NCI-H69 (cell line): ENCODE measurements around the gene RPTOR.
A peak's percentile ranks its signal among the peaks of the same experiment; 100 is the strongest.
"Not testable (repeated sequence)": the region's sequence is repeated elsewhere in the genome, so short reads cannot be mapped to it uniquely, and the experiment has no call there.

Source experiments
- DNase-seq: peaks from one replicate; lab custom pipeline; 2025; lab: John Stamatoyannopoulos, UW

RPTOR gene

DNA sequence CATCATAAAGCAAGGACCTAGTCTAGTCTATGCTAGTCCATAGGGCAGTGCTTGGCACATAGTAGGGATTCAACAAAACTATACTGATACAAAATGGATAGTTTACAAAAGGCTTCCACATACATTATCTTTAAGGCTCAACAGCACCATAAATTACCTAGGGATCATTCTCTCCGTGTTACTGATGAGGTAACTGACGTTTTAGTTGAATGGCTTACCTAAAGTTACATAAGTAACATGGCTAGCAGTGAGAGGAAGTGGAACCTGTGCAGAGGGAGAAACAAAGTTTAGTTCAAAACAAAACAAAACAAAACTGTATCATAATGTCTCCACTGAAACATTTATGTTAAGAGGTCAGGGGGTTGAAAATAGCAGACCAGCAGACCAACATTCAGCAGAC is 7.9 kb downstream of the RPTOR start:
- DNase-seq, result no peak

DNA sequence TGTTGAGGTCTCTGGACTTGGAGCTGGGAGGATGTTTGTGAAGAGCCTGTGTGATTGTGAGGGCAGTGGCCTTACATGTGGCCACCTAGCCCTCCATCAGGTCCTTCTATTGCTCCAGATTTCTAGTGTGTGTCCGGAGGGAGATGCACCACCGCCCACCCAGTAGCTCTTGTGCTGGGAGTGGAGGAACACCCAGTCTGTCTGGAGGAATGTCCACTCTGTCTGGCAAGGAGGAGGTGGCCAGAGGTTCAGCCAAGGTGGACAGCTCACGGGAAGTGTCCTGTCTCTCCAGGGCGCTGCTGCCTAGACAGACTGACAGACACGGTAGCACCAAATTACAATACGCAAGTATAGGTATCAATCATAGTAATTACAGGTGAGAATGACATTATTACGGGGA is 10.6 kb downstream of the RPTOR start:
- DNase-seq, result no peak

DNA sequence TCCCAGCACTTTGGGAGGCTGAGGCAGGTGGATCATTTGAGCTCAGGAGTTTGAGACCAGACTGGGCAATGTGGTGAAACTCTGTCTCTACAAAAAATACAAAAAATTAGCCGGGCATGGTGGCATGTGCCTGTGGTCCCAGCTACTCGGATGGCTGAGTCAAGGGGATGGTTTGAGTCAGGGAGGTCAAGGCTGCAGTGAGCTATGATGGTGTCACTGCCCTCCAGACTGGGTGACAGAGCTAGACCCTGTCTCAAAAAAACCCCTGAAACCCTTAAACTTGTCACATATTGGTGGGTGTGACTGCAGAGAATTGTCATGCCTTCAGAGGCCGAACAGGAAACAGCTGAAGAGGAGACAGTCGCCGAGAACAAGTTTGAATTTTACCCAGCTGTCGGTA is 13.4 kb downstream of the RPTOR start:
- DNase-seq, result no peak

DNA sequence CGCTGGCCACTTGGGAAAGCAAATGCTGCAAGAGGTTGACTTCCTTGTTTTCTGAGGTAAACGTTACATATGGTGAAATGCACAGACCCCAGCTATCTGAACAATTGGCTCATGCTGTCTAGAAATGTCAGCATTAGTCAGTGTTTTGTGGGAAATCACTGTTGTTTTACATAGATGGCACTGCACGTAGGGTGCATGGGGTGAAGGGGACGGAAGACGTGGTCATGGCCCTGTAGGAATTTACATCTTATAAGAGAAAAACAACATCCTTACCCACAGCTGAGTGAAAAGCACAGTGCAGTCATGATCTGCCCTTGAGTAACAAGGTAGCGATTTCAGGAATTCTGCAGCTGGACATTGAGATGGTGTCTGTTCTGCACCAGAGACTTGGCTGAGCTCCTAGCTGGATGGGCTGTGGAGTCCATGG is 15.2 kb downstream of the RPTOR start:
- DNase-seq, result no peak

DNA sequence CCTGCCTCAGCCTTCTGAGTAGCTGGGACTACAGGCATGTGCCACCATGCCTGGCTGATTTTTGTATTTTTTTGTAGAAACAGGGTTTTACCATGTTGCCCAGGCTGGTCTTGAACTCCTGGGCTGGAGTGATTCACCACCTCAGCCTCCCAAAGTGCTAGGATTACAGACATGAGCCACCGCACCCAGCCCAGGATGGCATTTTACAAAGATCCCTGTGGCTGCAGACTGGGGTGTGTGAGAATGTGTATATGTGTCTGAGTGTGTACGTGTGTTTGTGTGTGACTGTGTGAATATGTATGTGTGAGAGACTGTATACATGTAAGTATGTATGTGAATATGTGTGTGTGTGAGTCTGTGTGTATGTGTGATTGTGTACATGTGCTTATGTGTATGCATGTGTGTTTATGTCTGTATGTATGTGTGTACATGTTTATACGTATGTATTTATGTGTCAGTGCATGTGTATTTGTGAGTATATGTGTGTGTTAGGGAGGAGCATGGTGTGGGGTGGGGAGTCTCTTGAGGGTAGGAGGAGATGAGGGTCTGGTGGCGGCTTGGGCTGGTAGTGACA is 17.0 kb downstream of the RPTOR start:
- no peak for DNase-seq

DNA sequence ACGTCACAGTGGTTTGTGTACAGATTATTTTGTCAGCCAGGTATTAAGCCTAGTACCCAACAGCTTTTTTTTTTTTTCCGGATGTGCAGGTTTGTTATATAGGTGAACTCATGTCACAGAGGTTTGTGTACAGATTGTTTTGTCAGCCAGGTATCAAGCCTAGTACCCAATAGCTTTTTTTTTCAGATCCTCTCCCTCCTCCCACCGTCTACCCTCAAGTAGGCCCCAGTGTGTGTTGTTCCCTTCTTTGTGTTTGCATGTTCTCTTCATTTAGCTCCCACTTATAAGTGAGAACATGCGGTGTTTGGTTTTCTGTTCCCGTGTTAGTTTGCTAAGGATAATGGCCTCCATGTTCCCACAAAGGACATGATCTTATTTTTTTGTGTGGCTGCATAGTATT is 19.9 kb downstream of the RPTOR start:
- no peak for DNase-seq

DNA sequence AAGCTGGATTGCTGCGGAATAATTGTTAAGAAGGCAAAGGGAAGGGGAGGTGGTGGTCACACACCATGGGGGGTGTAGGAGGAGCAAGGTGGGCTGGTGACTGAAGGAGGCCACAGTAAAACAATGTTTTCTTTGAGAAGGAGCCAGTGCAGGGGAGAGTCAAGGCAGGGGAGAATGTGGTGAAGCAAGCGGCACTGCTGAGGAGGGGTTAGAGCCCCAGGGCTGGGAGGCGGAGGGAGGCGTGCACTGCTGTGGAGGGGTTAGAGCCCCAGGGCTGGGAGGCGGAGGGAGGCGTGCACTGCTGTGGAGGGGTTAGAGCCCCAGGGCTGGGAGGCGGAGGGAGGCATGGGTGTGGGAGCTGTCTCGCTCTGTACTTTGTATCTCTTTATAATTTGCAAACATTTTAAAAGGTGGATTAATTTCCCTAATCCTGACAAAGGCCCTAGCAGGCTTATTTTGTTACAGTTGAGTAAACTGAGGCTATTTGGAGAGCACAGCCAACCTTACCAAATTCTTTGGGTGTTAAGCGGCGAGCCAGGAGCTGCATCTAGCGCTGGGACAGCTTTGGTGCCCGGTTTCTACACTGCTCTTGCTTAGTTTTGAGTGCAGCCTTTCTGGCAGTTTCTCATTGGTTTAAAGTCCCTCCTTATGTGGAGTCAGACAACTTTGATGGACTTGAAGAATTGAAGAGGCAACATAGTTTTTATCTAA is 20.9 kb downstream of the RPTOR start:
- no peak for DNase-seq

DNA sequence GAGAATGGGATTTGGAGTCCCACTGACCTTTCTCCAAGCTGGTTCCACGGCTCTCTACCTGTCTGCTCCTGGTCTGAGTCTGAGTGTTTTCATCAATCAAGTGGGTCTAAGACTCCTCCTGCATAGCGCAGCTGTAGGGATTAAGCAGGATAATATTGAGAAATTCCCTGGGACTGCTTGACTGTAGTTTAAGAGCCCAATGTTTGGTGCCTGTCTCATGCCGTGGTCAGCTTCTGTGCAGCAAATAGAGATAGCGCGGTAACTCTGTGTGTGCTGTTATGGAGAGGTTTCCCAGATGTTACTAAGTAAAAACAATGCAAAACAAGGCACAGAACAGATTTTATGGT is 21.4 kb downstream of the RPTOR start:
- DNase-seq, result no peak

DNA sequence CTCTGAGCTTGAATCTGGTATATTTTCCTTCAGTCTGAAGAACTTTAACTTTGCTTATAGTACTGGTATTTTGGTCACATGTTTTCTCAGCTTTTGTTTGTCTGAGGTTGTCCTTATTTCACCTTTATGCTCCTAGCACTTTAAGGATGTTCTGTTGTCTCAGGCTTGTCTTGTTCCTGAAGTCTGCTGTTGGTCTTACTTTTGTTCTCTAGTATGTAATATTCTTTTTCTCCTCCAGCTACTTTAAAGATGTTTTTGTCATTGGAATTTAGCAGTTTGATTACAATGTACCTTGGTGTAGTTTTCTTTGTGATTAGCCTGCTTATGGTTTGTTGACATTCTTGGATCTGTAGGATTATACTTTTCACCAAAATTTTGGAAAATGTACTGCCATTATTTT is 23.6 kb downstream of the RPTOR start:
- no peak for DNase-seq

DNA sequence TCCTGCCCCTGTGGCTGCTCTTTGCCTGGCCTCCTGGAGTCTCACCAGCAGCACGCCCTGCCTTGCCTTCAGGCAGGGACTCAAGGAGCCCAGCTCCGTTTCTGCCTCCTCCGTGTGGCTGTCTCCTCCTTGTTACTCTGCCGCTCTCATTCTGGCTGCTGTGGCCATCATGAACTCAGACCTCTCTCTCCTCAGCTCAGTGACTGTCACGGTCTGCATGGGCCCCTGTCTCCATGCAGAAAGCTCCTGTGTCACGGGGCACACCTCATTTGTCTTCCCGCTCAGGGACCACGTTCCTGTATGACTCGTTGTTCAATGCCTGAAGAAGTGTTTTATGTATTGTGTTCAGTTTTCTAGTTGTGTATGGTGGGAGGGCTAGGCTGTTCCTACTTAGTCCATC is 25.3 kb downstream of the RPTOR start:
- DNase-seq, result no peak

DNA sequence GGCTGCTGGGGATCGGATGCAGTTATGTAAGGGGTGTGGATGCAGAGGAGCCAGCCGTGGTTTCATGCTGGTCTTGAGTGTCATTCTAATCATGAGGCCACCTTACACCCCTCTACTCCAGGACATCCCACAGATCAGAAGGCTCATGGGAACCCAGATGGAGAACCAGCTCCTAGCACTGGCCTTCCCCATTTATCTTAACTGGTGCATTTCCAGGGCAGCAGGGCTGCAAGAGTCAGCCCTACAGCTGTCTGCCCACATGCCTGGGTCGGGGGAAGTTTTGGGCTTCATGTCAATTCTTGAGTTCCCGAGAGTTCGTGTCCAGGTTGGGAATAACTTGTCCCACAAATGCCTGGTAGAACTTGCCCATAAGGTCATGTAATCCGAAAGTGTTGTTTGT is 29.1 kb downstream of the RPTOR start:
- no peak for DNase-seq

DNA sequence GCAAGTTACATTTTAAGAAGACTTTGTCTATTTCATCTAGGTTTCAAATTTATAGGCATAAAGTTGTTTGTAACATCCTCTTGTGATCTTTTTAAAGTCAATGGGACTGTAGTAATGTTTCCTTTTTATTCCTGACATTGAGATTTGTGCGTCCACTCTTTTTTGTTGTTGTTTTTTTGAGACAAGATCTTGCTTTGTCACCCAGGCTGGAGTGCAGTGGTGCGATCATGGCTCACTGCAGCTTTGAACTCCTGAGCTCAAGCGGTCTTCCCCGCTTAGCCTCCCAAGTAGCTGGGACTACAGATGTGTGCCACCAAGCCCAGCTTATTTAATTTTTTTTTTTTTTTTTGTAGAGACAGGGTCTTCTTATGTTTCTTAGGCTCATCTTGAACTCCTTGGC is 29.9 kb downstream of the RPTOR start:
- no peak for DNase-seq

DNA sequence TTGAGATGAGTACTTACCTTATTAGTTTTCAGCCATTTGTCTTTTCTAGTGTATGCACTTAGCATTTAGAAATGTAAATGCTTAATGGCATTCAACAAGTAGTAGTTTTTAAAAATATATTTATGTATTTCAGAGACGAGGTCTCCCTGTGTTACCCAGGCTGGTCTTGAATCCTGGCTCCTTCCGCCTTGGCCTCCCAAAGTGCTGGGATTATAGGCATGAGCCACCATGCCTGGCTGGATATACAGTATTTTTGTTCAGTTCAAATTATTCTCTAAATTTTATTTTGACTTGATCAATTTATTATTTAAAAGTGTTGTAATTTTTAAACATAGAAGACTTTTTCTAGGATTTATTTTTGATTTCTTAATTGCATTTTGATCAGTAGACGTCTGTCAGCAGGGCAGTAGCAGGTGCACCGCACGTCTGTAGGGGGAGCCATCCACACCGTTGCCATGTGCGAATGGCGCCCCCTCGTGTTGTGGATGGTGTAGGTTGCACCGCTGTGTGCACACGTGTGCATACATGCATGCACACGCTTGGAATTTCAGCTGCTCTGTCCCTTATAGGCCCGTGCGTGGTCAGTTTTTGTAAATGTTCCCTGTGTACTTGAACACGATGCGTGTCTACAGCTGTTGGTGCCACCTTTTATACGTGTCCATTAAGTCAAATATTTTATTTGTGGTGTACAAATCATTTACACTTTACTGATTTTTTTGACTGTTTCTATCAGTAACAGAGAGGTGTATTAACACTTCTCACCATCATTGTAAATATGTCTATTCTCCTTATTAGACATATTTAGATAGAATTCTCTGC is 30.6 kb downstream of the RPTOR start:
- peak; percentile 92 for DNase-seq

DNA sequence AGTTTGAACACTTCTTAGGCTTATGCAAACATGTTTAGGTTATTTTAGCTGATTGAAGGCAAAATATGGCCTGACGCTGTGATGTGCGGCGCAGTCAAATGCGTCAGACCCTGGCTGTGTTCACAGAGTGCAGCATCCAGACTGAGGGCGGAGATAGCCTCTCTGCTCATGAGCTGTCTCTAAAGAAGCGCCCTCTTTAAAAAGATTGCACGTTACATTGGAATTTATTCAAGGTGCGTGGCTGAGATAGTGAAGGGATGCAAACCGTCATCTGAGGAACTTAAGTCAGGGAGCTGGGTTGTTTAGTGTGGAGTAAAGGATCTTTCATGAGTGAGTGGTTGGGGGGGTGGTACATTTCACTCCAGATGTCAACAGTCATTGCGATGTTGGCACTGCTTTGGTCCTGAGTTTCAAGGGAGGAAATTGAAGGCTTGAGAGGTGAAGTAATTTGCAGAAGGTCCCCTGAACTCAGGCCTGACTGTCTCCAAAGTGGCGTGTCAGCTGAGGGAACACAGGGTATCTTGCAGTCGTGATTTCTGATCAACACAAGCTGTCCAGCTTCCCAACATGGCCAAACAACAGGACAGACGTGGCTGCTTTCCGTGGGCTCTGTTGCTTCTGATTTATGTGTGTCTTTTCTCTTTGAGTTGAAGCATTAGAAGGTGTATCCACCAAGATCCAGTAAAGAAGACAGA is 33.4 kb downstream of the RPTOR start:
- no peak for DNase-seq

DNA sequence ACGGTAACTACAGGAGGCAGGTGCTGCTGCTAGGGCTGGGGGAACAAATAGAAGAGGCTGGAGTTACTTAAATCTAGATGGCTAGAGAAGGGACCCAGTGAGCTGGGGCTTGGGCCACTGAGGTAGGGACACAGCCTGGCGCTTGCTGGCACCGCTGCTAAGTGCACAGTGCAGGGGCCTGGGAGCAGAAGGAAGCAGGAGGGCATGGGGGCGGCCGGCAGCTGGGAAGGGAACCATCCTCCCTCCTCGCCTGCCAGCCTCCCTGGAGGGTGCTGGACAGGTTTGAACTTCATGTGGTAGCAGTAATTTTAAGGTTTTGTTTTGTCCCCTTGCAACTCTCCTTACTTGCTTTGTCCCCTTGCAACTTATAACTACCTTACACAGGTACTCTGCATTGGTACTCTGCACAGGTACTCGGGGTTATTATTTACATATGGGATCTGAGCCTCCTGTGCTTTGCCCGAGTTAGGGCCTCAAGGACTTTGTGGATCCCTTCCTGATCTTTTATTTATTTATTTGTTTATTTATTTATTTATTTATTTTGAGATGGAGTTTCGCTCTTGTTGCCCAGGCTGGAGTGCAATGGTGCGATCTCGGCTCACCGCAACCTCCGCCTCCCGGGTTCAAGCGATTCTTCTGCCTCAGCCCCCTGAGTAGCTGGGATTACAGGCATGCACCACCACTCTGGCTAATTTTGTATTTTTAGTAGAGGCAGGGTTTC is 34.2 kb downstream of the RPTOR start:
- DNase-seq, result not testable (repeated sequence)

DNA sequence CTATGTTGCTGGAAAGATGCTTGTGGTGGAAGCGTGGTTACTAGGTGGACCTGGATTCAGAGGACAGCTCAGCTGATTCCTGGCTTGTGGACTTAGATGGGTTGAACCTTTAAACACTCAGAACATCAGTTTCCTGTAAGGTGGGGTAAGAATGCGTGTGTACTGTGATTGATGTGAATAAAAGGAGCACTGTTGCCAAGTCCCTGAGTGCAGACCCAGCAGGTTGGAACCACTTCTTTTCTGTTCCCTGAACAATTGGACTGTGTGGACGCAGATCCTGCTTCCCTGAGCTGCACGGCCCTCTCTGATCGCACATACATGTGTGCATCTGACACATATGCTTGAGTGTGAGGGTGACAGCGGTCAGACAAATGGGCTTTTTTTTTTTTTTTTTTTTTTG is 37.5 kb downstream of the RPTOR start:
- no peak for DNase-seq

DNA sequence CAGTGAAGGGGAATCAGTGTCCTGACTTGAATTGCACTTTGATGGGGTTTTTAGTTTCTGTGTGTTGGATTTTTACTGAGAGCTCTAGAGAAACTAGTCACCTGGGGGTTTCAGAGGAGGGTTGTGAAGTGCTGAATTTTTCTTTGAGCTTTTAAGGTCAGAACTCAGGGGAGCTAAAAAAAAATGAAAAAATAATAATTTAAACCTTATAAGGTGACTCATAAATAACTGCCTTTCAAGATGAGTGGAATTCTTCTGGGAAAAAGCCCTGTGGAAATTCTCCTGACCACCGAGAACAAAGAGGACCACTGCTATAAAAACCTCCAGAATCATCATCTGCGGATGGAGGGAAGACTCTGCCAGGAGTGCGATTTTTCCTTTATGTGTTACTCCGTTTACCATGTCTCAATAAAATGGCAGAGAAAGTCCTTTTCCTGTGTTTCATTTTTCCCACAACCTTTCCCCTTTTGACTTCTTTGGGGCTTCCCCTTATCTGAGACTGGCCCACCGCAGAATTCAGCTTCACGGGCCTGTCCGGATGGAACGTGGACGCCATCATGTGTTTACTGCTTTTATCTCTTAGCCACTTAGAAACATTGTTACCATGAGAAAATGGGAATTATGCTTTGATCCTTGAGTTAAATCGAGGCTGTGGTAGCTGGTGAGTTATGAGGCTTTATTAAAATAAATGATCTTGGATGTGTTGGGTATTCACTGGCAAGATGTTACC is 39.7 kb downstream of the RPTOR start:
- no peak for DNase-seq

DNA sequence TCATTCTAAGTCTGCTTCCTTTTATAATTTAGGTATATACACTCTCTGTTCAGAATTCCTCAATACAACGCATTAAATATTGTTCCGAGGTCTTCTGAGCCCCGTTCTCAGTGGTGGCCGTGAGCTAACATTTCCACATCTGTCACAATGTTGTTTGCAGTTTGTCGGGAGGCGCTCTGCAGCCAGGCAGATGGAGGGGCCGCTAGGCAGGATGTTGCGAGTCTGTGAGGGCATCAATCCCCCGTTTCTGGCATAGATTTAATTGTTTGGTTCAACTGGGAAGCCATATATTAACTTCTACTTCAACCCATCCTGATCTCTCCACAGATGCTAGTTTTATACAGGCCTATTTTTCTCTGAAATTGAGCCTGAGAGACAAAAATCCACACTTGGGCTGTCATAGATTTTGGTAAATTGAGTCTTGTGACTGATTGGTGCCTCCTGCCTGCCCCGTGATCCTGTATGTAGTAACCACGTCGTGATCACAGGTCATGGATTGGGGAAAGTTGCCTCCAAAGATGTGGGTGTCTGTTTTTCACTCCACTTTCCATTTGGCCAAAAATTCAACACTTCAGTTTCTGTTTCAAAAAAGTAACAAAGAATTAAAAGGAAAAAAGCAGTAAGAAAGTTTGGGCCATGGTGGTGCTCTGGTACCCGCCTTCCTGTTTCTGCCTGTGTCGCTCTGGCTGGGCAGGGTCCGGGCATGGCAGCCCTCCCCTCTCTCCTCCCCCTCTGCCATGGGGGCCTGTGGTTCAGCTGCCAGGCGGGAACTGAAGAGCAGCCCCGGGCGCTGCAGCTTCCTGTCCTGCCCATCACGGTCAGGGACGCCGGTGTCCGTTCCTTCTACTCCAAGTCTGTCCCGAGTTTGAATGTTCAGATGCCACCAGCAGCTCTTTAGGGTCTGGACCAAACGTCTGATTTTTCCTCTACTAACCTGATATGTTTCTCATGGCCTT is 41.5 kb downstream of the RPTOR start:
- peak; percentile 70 for DNase-seq

DNA sequence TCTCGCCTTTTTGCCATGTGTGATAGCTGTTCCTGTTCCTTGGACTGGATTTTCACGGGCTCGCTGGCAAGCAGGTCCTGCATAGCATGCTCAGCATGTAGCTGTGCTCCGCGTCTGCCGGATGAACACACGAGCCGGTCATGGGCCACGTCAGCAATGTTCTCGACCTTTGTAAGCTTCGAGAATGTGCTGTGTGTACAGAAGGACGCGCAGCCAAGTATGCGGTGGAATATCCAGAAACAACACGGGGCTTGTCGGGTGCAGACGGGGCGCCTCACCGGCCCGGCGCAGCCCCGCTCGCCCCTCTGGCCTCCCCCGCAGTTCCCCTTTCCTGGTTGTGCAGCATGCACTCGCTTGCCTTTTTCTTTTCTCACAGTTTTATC is 42.2 kb downstream of the RPTOR start:
- DNase-seq, result no peak

DNA sequence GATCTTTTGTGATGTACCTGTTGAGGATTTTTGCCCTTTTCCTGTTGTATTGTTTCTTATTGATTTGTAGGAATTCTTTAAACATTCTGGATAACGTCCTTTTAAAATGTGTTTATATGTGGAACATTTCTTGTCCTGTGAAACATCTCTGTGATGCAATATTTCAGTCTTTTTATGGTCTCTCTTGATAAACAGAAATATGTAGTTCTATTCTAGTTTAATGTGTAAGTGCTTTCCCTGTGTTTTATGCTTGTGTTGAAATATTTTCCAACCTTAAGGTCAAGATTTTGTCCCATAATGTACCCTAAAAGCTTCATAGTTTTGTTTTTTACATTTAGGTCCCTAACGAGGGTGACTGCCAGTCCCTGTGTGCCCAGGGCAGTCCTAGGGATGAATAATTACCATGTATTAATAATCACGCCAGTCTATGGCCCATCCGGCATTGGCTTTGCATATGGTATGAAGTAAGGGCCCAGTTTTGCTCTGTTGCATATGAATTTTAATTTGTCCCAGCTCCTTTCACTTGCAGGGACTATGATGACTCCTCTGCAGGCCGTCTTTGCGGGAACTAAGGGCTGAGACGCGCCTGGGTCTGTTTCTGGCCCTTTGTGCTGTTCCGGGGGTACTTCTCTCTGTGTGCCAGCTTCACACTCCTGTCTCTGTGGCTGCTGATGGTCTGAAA is 44.2 kb downstream of the RPTOR start:
- no peak for DNase-seq
